Activated T-helper 1 cell treated with Interleukin-2 at 50 U/mL for 16 hours (primary cell): ENCODE data around the gene CFAP221.

Source experiments
- DNase-seq: peaks from one replicate; pipeline ENCODE4 v3.0.0-alpha.2; 2020; ENCODE audit warnings: low read depth

CFAP221 gene

DNA sequence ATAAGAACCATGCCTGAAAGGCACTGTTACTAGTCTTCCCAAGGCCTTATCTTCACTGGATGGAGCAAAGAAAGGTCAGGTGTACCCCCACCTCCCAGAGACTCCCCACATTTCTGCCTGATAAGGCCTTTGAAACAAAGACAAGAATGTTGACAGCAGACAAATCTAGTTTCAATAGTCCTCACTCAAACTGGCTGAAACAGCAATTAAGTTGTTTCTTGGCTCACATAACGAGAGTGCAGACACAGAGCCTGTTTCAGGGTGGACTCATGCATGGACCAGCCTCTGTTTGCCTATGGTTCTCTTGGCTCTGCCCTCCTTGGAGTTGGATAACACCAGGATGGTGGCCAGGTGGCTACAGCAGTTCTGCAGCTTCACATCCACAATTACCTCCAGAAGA lies 7.5 kb upstream of the CFAP221 start:
- DNase-seq, result no peak

DNA sequence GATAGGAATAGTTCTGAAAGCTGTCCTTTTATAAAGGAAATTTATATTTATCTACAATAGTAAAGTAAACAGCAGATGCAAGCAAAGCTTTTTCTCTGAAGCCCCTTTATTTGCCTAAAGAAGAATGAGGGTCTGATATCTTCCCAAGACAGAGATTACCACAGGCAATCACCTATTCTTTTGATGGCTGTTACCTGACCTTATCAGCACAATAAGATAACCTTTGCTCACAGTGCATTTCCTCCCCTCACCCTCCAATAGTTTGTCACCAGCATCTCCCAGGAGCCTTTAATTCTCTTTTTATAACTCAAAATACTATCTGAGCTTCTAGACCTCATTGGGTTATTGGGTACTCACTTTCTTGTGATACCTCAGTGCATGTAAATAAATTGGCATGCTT lies 6.5 kb upstream of the CFAP221 start:
- no peak for DNase-seq

DNA sequence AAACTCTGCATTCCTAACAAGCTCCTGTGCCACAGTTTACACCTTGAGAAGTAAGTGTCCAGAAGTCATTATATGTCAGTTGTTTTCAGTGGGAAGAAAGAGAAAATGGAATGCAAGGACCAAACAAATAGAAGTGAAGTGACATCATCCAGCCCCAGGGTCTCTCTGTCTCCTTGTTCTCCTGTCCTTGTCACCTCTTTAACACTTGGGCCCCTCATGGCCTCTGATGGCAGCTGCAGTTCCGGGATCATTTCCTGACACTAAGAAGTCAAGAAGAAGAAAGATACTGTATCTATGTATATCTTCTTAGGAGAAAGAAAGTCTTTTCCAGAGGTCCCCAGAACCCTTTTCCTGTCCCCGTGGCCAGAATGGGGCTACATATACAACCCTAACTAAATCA lies 2.8 kb upstream of the CFAP221 start:
- no peak for DNase-seq

DNA sequence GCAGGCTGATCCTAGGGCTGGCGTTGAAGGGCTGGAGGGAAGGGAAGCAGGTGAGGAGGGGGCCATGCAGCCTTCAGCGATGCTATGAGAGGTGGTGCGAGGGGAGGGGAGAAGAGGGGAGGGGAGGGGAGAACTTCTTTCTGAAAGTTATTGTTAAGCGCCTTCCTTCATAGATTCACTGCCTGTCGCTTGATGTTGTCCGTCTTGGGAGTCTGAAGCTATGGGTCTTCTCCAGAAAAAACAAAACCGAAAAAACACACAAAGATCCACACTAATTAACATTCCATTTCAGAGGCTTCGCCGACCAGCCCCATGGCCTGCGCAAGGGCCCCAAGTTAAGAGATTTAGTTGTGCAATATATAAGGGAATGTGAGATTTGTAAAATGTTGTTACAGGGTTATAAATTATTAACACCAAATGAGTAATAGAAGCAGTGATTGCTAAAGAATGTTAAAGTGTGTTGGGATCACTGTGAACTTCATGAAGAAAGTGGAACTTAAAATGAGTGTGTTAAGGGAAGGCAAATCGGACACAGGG lies 758 bp downstream of the CFAP221 start:
- no peak for DNase-seq

DNA sequence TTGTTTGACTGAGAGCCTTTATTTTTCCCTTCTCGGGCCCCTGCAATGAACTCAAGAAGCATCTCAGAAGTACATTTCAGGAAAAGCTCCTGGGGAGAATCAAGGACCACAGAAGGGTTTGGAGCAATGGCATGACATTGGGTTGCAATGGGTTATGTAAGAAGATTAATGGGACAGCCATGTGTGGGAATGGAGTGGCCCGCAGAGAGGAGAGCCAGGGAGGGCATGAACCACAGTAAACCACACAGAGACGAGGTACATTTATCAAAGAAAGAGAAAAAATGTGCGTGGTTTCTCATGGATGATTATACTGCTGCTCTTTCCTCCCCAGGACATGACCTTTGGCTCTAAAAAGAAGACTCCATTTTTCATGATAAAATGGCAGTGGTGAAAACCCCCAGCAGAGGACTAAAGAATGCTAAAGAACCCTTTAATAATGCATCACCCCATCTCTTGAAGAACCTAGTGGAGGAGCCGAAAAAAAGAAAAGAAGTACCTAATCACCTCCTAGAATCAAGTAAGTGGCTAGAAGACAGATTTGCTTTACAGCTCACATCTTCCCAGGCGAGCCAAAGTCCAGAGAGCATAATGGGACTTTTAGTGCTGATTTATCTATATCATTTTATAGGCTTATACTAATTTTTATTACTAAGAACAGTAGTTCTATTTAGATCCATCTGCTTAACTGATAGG lies 1.7 kb downstream of the CFAP221 start:
- DNase-seq, result no peak

DNA sequence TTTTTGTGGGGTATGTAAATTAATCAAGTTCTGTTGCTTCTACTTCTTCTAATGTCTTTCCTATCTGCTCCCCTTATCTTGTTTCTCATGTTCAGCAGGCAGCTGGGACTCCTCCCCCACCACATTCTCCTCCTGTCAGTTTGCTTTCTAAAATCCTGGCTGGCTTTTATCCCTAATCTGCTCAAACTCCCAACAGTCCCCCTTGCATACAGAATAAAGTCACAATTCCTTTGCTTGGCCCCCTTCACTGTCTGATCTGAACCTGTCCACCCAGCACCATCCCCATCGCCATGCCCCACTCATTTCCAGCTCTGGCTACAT lies 2.2 kb downstream of the CFAP221 start:
- no peak for DNase-seq

DNA sequence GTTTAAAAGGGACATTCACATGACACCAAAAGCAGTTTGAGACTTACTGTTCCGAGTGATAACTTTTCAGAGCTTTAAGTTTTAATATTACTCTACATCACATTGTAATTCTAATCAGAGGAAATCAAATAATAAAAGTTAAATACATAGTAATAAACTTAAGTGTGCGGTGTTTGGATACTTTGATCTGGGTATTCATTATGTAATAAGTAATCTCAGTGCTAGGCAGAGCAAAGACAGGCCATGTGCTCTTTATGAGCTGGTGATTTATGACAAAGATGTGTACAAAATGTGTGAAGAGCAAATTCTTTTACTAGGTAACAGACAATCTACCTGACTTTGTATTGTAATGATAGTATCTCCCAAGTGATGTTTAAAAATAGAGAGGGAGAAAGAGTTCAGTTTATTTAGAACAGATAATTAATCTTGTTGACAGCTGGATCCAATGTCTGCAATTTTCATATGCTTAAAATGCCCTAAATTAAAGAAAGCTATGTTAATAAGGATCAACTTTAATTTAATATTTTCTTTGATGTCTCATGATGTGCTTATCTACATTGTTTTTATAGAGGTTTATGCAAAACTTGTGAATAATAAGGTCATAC lies 4.4 kb downstream of the CFAP221 start:
- DNase-seq, result no peak

DNA sequence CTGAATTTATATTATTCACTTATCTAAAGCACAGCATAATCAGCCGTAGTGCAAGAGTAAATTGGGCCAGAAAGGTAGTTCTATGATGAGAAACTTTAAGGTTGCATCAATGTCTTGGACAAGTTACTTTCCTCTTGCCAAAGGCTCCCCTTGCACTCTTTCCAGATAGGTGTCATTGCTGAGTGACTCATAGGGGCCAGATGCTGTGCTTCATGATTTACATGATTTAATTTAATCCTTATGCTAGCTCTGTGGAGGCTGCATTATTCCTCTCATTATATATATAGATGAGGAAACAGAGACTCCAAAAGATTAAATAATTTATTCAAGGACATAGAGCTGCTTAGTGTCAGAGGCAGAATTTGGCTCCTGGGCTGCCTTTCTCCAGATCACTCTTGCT lies 5.0 kb downstream of the CFAP221 start:
- no peak for DNase-seq

DNA sequence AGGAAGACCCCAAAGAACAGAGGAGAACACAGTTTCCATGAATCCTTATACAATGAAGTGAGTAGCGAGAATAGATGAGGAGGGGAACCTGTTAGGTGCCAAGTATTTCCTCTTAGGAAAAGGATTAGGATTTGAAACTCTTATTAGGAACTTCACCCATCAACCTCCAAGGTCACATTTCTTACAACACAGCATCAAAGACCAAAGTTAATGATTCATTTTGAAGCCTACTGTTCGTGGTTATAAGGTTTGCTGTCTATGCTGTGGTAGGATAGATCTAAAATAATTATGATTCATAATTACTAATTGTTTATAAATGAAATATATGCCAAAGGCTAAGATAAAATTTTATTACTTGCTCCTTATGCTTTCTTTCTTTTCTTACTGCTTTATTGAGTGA lies 6.1 kb downstream of the CFAP221 start:
- DNase-seq, result no peak

DNA sequence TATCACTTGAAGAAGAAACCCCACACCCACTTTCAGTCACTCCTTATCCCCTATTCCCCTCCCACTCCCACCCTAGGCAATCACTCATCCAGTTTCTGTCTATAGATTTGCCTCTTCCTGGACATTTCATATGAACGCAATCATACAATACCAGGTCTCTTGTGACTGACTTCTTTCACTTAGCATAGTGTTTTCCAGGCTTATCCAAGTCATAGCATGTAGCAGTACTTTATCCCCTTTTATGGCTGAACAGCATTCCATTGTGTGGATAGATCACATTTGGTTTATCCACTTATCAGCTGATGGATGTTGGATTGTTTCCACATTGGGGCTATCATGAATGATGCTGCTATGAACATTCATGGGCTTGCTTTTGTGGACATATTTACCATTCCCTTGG lies 6.6 kb downstream of the CFAP221 start:
- no peak for DNase-seq

DNA sequence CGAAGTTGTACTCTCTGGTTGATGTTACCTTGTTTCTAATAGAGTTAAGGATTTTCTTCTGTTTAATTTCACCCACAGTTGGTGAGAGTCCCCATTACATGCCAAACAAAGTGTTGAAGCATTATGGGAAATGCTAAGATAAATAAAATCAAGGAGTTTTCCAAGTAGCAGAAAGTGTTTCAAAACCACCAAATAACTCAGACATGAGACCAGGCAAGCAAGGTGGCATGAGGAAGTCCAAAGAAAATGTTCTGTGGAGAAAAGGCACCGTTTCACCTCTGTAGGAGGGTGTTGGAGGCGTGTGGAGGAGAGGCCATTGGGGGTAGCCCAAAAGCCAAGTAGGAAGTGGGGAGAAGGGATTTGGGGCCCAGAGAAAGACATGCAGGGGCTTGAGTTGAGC lies 8.7 kb downstream of the CFAP221 start:
- DNase-seq, result no peak

DNA sequence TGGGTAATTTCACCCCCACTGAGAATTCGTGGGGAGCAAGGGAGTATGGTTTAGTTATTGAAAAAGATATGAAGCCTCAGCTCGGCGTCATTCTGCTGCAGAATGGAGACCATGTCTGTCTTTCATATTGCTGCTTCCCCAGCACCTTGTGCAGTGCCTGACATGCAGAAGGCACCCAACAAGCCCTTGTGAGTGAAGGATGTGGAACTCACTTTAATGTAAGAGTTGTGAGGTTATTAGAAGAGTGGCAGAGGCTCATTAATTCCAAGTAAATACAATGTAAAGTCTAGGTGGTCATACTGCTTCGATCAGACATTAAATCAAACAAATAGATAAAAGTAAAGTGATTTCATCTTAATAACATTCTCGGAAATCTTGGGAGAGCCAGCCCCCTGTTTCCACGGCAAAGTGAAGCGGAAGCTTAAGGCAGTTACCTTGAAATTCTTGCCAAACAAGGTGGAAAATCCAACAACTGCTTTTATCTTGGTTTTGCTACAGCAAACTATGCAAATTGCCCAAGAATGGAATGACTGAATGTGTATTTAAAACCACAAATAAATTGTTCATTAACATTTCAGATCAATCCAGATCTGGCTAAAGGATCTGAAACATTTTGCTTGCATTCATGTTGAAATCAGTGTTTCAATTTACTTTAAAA lies 9.6 kb downstream of the CFAP221 start:
- DNase-seq, result no peak

DNA sequence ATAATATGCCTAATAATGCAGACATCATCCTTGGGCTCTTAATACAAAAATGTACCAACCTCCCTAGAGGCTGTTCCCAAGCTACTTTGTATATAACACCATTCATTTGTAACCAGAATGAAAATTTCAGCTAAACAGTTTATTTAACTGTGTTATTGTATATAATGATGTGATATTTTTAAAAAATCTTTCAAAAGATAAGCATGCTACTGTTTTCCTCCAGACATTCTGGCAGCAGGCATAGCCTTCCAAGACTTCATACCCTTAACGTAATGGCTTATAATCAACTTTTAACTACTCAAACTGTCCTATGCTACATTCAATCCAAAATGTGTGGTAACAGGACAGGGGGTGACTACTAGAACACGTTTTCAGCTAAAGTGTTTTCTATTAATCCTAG lies 21.2 kb downstream of the CFAP221 start:
- DNase-seq, result no peak

DNA sequence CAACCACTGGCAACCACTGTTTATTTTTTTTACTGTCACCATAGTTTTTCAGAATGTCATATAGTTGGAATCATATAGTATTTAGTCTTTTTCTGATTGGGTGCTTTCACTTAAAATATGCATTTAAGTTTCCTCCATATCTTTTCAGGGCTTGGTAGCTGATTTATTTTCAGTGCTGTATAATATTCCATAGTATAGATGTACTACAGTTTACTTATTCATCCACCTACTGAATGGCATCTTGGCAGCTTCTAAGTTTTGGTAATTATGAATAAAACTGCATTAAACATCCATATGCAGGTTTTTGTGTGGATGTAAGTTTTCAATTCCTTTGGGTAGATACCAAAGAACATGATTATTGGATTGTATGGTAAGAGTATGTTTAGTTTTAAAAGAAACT lies 23.0 kb downstream of the CFAP221 start:
- DNase-seq, result no peak

DNA sequence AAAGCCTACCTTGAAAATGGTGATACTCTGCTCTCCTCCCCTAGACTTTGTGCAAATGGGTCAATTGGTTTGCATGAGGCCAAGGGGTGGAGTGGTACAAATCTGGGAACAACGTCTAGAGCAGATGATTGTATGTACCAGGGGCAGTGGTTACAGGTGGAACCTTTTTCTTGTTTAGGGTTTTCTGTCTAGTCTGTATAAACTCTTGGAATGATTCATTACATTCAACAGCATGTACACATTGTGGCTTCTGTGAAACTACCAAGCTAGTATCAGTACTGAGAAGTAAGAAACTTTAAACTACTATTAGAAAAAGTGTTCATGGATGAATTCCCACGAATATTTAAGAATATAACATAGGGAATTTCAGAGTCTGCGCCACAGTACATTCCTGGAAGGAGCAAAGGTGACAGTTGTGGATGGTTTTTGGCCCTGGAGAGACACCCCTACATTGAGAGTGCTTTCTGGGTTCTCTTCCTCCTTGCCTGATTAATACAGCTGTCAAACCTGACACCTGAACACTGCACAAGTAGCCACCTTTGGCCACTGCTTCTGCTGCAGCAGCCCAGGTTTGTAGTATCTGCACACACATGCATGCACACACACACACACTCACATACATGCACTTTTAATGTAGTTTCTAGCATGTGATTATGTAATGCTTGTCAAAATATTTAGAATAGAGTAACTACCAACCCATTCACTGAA lies 30.0 kb downstream of the CFAP221 start:
- DNase-seq, result no peak

DNA sequence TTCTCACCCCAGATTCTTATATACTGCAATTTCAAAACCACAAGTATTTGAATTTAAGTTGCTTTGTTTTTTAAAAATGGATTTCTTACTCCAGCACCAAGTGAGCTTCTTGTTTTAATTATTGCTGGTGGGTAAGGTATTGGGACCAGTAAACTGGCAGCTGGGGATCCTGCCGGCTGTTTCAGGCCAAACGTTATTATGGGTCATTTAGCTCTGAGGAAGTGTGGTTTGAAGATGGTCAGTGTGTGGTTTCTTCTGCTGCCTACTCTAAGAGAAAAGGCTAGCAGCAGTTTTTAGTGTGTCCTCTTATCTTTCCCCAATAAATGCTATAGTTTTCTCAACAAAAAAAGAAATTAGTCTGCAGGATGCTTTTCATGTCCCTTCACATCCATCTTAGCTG lies 30.6 kb downstream of the CFAP221 start:
- no peak for DNase-seq

DNA sequence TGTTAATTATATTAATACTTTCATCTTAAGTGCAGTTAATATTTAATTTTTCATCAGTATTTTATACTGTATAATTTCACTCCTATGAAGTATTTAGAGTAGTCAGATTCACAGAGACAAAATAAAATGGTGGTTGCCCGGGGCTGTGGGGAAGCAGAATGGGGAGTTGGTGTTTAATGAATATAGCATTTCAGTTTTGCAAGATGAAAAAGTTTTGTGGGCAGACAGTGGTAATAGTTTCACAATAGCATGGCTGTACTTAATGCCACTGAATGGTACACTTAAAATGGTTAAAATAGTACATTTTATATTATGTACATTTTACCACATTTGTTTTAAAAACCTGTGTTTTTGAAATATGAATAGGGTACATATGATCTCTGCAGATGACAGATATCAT lies 31.2 kb downstream of the CFAP221 start:
- DNase-seq, result no peak

DNA sequence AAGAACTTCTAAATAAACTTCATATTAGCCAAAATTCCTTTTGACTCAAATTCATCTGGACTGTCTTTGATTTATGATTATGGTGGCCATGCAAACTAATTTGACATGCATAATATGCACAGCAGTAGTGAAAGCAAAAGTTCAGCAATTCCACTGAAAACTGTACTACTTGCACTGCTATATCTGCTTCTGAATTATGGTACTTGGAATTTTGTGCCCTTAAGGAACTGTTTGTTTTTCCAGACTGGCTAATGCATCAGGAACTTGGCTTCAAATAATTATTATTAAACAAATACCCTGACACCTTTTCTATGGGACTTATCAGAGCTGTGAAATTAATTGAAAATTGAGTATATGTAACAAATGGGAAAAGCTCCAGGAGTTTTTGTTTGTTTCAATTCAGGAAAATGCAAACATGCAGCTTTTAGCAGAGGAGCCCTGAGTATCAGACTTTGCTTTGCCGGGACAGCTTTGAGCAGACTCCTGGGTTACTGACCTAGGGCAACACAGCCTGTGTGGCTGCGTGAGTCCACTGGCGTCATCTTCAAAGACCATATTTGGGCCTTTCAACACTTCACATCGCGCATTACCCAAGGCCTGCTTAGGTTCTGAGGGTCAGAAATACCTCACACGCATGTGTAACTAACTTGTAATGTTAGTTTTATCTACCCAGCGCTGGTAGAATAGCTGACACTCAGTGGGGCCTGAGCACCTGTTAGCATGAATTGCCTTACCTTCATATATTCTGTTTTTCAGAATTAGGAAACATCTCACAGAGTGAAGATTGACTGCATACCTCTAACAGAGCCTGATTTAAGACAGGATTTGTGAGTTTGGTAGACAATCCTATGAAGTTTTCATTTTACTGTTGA lies 35.4 kb downstream of the CFAP221 start:
- no peak for DNase-seq

DNA sequence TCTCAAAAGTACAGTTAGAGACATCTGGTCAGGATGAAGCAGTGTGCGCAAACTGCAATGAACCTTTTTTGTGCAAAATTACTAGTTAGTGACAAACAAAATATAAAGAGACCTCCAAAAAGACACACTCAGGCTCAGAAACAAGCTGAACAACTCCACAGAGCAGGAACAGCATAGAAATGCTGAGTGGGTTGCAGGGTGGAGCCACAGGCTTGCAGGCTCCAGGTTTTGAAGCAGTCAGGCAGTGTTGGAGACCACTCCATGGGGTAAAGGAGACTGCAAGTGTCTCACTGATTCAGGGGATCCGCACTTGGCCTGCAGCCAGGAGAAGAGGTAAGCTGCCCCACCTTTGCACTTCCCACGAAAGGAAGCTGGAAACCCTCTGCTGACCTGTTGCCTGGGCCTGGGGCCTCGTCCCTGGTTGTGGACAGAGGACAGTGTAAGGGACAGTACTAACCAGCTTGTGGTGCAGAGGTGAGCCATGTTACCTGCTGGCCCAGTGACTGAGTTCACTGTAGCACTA lies 36.4 kb downstream of the CFAP221 start:
- DNase-seq, result no peak

DNA sequence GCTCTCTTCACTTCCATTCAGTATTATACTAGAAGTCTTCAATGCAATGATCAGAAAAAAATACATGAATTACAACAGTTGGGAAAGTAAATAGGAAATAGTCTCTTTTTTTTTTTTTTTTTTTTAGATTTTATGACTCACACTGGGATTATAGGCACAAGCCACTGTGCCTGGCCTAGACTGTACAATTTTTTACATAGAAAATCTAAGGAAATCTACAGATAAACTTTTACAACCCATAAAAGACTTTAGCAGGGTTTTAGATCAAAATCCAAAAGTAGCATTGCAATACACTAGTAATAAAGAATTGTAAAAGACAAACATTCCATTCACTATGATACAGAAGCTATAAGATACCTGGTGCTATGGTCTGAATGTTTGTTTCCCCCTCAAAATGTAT lies 39.0 kb downstream of the CFAP221 start:
- no peak for DNase-seq

DNA sequence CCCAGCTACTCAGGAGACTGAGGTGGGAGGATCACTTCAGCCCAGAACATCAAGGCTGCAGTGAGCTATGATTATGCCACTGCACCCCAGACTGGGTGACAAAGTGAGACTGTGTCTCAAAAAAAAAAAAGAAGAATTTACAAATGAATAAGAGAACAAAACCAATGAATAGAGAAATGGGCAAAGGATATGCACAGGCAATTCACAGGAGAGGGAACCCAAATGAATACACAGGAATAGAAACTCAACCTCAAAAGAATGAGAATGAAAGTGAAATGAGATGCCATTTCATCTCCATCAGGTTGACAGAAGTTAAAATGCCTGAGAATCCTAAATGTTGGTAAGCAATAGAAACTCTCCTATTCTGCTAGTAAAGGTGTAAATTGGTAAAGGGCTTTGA lies 40.2 kb downstream of the CFAP221 start:
- DNase-seq, result no peak

DNA sequence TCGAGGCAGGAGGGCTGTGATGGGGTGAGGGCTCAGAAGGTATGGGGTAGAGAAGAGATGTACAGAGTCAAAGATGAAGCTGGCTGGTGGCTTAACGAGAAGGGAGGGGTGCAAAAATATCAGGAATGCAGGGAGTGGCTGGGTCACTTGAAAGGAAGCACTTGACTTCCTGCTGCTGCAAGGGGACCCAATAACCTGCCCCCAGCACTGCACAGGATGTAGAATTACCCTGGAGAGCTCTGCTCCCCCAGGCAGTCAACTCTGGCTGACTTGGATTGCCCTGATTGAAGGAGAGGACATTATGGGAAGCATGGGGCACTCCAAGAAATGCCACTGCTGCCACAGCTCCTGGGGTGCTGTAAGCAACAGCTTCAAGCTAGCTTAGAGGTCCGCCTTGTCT lies 41.8 kb downstream of the CFAP221 start:
- no peak for DNase-seq
